Ishikawa (cell line): ENCODE measurements around the gene PSAP.

Source experiments
- YY1 ChIP-seq: IDR thresholded peaks from 2 replicates; pipeline ENCODE4 v1.6.1; 2012; ENCODE audit warnings: low read depth
- ZBTB7A ChIP-seq: IDR thresholded peaks from 2 replicates; pipeline ENCODE4 v1.6.1; 2012; ENCODE audit warnings: low read depth

DNA sequence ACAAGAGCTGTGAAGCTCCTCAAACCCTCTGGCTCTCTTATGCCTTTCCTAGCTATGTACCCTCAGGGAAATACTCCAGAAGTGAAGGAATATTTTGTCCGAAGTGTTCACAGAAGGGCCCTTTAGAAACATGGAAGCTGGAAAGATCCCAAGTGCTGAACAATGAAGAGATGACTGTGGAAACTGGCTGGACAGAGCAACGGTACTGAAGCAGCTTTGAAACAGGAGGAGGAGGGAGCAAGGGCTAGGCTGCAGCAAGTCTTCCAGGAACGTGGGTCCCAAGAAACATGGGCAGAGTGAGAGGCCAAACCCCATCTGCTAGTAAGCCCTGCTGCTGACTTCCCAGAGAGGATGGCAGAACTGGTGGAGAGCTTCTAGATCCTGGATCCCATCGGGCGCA lies 3.0 kb upstream of the PSAP start:
- TF ChIP-seq ZBTB7A (no peak), YY1 (no peak)
